Measurements from ENCODE around the gene SRPK2. TPM values are rescaled to one million over a fixed set of nuclear protein-coding genes. Genes with fewer than 3 reads are reported as not detected.

The SRPK2 gene
- total RNA-seq, 1 experiment from 2014 or later, result 58.2 TPM

DNA sequence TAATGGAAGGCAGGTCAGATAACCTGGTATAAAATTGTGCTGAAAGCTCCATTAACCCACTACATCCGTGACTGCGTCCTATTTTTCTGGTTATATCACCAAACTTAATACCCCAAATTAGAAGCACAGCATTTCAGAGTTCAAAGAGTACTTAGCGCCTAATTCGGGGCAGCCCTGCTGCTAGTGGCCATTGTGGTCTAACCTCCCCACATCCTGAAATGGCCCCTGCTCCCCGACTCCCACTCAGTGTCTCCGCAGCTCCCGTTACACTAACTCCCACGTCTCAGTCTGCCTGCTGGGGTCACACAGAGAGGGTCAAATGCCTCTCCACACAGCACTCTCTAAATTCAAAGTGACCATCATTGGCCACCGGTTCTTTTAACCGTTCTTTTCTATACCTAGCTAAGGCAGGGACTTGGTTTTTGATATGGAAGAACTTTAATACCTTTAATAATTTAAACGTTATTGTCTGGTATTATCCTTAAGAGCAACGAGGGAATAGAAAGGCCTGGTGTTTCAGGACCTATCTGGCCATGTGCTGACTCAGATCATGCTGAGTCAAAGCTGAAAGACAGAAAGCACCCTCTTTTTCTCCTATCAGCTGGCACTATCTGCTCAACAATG is 257.6 kb downstream of the SRPK2 start:
- no peak overlapping the region for H3K27ac ChIP-seq (ENCODE audit: low read length)
- in situ Hi-C loops (cut with HindIII; ENCODE audit: low pct_unique_long_range_greater_than_20kb, low sequenced_read_pairs), result no loop called here
- POLR2A ChIA-PET, result no interaction called here
- H3K36me3 ChIP-seq (ENCODE audit: control insufficient read depth, insufficient read depth, low read length), result no peaks in the 10 kb centered on the region; the same call in 1 of the 2 replicates
- CTCF ChIA-PET, result no interaction called here
- no peak for ATAC-seq
- no TSS peak for BruUV-seq (replicated peaks)
- H3K4me1 ChIP-seq (ENCODE audit: control insufficient read depth, insufficient read depth, low read length), result no peaks in the 10 kb centered on the region
- DNase-seq (ENCODE audit: low read depth, low spot score), result no peak
- no peak overlapping the region for H3K4me3 ChIP-seq (ENCODE audit: low read depth in 2 of 2, low read length in 2 of 2)
- H3K9me3 ChIP-seq (ENCODE audit: control insufficient read depth, insufficient read depth, low read depth, low read length), result no peaks in the 10 kb centered on the region
- H3K27me3 ChIP-seq (ENCODE audit: control insufficient read depth, insufficient read depth, low read length), result no peaks in the 10 kb centered on the region
- TF ChIP-seq POLR2AphosphoS5 (IDR thresholded peaks at IDR 0.05; ENCODE audit: low read depth, low read length), result no peak
- TF ChIP-seq SIN3A (IDR thresholded peaks at IDR 0.05; ENCODE audit: borderline replicate concordance, insufficient read depth, low read depth, low read length), result no peak
- TF ChIP-seq, protein P1, sequence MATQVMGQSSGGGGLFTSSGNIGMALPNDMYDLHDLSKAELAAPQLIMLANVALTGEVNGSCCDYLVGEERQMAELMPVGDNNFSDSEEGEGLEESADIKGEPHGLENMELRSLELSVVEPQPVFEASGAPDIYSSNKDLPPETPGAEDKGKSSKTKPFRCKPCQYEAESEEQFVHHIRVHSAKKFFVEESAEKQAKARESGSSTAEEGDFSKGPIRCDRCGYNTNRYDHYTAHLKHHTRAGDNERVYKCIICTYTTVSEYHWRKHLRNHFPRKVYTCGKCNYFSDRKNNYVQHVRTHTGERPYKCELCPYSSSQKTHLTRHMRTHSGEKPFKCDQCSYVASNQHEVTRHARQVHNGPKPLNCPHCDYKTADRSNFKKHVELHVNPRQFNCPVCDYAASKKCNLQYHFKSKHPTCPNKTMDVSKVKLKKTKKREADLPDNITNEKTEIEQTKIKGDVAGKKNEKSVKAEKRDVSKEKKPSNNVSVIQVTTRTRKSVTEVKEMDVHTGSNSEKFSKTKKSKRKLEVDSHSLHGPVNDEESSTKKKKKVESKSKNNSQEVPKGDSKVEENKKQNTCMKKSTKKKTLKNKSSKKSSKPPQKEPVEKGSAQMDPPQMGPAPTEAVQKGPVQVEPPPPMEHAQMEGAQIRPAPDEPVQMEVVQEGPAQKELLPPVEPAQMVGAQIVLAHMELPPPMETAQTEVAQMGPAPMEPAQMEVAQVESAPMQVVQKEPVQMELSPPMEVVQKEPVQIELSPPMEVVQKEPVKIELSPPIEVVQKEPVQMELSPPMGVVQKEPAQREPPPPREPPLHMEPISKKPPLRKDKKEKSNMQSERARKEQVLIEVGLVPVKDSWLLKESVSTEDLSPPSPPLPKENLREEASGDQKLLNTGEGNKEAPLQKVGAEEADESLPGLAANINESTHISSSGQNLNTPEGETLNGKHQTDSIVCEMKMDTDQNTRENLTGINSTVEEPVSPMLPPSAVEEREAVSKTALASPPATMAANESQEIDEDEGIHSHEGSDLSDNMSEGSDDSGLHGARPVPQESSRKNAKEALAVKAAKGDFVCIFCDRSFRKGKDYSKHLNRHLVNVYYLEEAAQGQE (IDR thresholded peaks at IDR 0.05; ENCODE audit: insufficient read depth in 1 of 2, low read depth in 2 of 2, low read length in 1 of 2), result no peak
- no peak for TF ChIP-seq TCF7L2 (IDR thresholded peaks at IDR 0.05; ENCODE audit: low read depth, low read length)
- TF ChIP-seq, protein P2, sequence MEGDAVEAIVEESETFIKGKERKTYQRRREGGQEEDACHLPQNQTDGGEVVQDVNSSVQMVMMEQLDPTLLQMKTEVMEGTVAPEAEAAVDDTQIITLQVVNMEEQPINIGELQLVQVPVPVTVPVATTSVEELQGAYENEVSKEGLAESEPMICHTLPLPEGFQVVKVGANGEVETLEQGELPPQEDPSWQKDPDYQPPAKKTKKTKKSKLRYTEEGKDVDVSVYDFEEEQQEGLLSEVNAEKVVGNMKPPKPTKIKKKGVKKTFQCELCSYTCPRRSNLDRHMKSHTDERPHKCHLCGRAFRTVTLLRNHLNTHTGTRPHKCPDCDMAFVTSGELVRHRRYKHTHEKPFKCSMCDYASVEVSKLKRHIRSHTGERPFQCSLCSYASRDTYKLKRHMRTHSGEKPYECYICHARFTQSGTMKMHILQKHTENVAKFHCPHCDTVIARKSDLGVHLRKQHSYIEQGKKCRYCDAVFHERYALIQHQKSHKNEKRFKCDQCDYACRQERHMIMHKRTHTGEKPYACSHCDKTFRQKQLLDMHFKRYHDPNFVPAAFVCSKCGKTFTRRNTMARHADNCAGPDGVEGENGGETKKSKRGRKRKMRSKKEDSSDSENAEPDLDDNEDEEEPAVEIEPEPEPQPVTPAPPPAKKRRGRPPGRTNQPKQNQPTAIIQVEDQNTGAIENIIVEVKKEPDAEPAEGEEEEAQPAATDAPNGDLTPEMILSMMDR (IDR thresholded peaks at IDR 0.05), result no peak
- intact Hi-C loops (cut with micrococcal nuclease; ENCODE audit: unreplicated experiment), result no loop called here

DNA sequence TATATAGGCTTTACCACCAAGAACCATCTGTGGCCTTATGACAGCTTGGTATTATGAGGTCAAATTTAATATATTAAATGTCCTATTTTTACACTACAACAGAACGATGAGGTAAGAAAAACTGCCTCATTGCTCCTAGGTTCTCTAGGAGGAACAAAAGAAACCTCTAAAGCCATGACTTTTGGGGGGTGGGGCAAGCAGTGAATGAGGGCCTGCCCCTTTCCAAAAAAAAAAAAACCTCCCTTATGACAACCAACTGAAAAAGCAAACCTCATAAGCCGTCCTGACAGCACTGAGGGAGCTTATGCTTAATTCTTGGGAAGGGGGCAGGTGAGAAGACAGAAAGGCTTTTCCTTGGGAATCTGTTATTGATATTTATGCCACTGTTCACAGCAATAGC is 258.1 kb downstream of the SRPK2 start:
- intact Hi-C loops (cut with micrococcal nuclease; ENCODE audit: unreplicated experiment) (no loop called here), in situ Hi-C loops (cut with HindIII; ENCODE audit: low pct_unique_long_range_greater_than_20kb, low sequenced_read_pairs) (no loop called here)
- ChIA-PET CTCF (no interaction called here), POLR2A (no interaction called here)
- Histone ChIP-seq H3K4me3 (ENCODE audit: low read depth in 2 of 2, low read length in 2 of 2) (no peak overlapping the region), H3K9me3 (ENCODE audit: control insufficient read depth, insufficient read depth, low read depth, low read length) (no peaks in the 10 kb centered on the region), H3K4me1 (ENCODE audit: control insufficient read depth, insufficient read depth, low read length) (no peaks in the 10 kb centered on the region), H3K27me3 (ENCODE audit: control insufficient read depth, insufficient read depth, low read length) (no peaks in the 10 kb centered on the region), H3K36me3 (ENCODE audit: control insufficient read depth, insufficient read depth, low read length) (no peaks in the 10 kb centered on the region; the same call in 1 of the 2 replicates), H3K27ac (ENCODE audit: low read length) (no peak overlapping the region)
- TF ChIP-seq POLR2AphosphoS5 (IDR thresholded peaks at IDR 0.05; ENCODE audit: low read depth, low read length) (no peak), SIN3A (IDR thresholded peaks at IDR 0.05; ENCODE audit: borderline replicate concordance, insufficient read depth, low read depth, low read length) (no peak), TCF7L2 (IDR thresholded peaks at IDR 0.05; ENCODE audit: low read depth, low read length) (no peak)
- TF ChIP-seq, protein P2 (IDR thresholded peaks at IDR 0.05), result no peak
- TF ChIP-seq, protein P1 (IDR thresholded peaks at IDR 0.05; ENCODE audit: insufficient read depth in 1 of 2, low read depth in 2 of 2, low read length in 1 of 2), result no peak
- DNase-seq (ENCODE audit: low read depth, low spot score) (no peak), ATAC-seq (no peak)
- BruUV-seq (replicated peaks), result no TSS peak
